GM19452 (cell line): ENCODE data around the gene ASXL3.

Source experiments
- ATAC-seq: cut with Tn5 transposase; IDR thresholded peaks from one replicate; pipeline ENCODE4 v1.9.1; 2021; ENCODE audit not compliant: unreplicated experiment

Gene ASXL3

DNA sequence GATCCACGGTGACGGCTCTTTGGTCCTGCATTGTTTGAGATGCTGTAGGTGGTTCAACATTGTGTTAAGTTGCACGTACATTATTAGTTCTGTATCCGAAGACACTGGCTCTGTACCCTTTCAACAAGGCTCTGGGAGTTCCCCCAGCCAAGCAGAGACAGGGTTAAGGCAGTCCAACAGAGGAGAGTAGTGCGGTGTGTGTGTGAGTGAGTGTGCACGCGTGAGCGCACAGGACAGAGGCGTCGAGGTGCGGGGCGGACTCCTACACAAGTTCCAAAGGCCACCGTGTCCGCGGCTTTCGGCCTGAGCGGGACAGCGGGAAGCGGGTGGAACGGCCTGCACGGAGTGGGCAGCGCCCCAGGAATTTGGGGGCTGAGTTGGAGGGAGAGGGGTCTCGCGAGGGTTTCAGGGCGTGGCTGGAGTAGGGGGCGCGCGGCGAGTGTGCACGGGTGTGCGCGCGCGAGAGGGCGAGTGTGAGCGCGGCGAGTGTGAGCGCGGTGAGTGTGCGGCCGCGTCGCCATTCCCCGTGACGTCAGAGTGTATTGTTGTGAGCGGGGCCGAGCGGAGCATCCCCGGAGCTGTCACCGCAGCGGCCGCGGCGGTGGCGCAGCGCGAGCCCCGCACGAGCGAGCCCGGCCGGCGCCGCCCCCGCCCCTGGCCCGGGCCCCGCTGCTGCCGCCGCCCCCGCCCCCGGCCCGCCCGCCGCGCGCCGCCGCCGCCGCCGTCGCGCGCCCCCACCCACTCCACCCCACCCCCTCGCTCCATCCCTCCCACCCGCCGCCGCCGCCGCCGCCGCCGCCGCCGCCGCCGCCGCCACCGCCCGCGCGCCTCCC lies at the start of gene ASXL3:
Gene ASXL3 (plus strand): TSS at position 535 of the 833 bp plus-strand sequence. CDS start 413 bp downstream, outside the sequence.
- no peak for ATAC-seq

DNA sequence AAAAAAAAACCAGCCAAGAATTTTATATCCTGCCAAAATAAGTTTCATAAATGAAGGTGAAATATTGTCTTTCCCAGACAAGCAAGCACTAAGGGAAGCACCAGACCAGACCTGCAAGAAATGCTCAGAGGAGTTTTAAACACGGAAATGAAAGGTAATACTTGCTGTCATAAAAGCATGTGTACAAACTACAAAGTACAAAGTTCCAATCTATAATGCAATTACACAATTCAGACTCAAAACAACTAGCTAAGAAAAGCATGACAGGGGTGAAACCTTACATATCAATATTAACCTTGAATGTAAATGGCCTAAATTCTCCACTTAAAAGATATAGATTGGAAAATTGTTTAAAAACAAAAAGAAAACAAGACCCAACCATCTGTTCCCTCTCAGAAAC lies 45.0 kb upstream of the ASXL3 start:
- ATAC-seq = no peak

DNA sequence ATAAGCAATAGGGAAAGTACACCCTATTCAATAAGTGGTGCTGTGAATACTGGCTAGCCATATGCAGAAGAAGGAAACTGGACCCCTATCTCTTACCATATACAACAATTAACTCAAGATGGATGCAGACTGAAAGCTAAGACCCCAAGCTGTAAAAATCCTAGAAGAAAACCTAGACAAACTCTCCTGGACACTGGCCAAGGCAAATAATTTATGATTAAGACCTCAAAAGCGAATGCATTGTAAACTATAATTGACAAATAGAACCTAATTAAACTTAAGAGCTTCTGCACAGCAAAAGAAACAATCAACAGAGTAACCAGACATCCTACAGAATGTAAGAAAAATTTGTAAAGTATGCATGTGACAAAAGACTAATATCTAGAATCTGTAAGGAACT lies 41.1 kb upstream of the ASXL3 start:
- no peak for ATAC-seq

DNA sequence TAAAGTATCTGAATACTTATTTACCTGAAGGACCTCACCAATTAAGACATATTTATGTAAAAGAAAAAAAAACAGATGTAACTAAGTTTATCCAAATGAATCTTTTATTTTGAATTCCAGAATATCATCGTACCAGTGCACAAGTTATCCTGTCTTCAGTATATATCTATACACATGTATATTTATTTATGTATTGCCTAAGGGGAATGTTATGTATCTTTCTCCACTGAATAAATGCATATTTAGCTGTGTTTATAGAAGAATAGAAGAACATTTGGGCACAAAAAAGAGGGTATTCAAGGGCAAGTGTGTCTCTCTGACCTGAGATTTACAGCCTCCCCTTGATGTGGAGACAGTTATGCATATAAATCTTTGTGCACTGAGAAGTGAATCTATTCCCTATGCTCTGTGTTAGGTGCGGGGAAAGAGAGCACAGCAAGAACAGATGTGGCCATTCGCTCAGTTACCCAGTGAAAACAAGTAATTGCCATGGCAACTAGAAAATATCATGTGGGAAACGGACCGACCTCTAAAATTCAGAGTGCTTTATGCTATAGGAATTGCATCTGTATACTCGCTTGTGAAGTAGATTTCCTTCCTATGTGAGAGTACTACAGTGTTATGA lies 39.5 kb upstream of the ASXL3 start:
- ATAC-seq = no peak

DNA sequence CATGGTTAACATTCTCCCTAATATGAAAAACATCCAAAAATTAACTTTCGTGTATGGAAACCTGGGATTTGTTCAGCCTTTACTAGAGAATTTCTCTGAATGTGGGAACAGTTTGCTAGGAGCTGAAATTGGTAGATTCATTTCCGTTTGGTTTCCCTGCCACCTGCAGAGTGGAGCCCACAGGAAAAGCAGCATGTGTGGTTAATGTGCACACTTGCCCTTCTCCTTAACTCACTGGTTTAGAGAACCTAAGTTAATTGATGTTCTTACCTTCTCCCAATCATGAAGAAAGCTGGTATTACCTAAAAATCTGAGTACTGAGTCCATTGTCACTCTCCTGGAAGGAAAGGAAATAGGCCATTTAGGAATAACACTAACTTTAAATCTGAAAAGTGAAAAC lies 37.6 kb upstream of the ASXL3 start:
- no peak for ATAC-seq

DNA sequence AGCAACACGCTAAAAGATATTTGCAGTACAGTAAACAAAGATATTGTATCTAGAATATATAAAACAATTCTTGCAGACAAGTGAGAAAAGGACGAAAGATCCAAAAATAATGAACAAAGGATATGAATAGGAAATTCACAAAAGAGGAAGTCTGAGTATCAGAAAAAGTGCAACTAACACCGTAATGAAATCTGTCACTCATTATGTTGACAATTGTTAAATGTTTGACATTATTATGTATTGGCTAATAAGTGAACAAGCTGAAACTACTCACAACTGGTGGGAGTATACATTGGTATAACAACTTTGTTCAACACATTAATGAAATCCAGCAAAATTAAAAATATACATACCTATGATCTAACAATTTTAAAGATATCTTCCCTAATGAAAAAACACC lies 36.7 kb upstream of the ASXL3 start:
- no peak for ATAC-seq

DNA sequence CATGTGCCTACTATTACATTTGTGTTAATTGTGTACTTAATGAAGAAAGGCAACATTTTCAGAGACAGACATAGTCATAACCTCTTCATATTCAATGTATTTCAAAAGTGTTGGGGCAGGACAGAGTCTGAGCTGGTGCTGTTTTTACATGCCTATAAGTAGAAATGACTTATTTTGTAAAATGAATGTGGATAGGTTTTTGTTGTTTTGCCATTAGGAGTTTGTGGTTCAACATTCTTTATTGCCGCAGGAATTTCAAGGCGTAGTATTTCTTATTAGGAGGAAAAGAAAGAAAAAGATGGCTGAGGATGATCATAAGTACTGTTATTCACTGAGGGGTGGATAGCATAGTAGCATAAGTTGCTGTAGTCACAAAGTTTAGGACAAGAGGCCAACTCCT lies 21.2 kb upstream of the ASXL3 start:
- no peak for ATAC-seq

DNA sequence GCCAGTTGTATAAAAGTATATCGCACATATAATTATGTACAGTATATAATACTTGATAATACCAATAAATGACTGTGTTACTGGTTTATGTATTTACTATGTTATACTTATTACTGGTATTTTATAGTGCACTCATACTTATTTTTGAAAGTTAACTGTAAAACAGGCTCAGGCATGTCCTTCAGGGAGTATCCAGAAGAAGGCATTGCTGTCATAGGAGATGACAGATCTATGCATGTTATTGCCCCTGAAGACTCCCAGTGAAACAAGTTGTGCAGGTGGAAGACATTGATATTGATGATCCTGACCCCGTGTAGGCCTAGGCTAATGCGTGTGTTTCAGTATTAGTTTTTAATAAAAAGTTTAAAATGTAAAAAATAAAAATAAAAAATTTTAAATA lies 20.3 kb upstream of the ASXL3 start:
- ATAC-seq = no peak

DNA sequence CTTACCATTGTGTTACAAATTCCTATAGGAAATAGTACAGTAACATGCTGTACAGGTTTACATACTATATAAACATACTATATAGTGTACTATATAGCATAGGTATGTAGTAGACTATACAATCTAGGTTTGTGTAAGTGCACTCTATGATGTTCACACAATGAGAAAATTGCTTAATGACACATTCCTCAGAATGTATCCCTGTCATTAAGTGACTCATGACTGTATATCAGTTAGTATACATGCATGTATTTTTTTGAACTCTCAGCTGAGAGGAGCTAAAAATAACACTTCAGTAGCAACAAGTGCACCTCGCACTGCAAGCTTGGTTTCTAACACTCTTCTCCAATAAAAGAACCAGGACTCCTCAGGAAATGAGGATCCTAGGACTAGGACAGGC lies 19.5 kb upstream of the ASXL3 start:
- ATAC-seq = no peak

DNA sequence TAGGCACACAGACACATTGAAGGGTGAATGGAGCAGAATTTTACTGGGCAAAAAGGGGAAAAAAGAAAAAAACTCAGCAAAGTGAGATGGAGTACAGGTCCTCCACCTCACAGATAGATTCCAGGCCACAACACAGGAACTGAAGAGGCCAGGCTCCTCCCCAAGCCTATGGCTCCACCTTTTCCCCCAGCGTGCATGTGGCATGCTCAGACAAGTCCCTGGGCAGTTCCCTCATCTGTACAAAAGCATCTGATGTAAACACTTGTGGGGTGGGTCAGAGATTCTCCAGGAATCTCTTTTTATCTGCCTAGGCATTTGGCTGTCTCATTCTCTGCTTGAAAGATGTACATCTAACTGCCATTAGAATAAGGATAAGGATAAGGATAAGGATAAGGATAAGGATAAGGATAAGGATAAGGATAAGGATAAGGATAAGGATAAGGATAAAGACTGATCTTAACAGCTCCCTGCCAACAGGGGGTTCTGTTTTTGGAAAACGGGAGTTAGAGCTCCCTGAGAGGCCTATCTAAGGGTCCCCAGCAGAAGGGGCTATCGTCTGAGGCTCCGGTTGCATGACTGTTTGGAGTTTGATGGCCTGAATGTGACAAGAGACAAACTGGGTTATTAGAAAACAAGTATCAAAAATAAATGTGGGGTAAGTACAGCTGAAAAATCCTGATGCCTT lies 17.2 kb upstream of the ASXL3 start:
- peak; percentile 58 for ATAC-seq

DNA sequence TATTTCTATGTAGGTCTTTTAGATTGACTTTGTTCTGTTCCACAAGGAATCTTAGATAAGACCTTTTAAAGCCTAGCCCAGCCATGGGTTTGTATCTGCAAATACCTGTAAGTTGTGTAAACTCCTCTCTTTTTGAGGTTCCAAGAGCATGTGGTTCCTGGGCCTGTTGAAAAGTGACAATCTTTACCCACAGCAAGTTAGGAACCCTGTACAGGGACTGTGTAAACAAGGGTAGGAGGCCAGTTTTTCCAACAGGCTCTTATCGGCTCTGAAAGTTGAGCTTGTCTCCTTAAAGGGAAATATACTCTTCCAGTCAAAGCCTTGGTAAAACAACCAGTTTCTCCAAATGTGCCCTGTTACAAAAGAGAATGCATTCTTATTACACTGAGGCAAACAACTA lies 15.3 kb upstream of the ASXL3 start:
- no peak for ATAC-seq

DNA sequence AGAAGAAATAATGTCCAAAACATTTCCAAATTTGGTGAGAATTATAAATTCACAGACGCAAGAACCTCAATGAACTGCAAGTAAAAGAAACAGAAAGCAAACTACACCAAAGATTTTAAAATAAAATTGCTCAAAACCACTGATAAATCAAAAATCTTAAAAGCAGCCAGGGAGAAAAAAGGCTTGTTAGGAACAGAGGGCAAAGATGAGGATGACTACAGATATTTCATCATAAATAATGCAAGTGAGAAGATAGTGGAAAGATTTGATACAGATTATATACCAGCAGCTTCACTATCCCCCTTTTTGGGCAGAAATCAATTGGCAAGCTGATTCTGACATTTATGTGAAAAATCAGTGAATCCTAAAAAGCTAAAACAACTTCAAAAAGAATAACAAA lies 10.3 kb upstream of the ASXL3 start:
- ATAC-seq = no peak

DNA sequence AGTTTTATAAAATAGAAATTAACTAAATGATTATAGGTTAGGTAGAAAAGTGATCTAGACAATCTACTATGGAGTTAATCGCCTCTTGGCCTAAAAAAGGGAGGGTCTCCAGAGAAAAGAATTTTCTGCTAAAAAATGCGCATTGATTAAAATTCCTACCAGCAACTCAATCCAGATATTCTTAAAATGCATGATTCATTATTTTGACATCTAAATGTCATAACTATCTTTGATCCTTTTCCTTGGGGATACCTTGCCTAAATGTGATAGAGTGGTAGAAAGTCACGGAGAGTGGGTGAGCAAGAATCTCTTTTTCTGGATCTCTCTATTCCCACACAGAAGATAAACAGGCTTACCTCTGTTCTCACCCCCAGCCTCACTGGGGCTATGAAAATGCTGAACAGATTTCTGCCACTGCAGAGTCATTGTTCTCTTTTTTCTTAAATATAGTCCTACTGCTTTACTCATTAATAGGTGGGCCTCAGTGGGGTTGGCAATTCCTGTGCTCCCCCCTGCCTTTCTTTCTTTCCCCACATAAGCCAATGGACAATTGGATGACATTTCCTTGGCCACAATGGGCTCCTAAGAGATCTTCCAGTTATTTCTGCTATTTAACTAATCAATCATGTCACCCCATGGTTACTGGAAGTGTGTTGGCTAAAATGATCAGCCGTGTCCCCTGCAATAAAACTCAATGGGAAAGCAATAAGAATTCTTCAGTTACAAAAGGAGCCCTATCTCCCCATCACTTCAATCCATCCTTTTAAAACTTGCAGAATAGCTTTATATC lies 5.8 kb upstream of the ASXL3 start:
- ATAC-seq = no peak

DNA sequence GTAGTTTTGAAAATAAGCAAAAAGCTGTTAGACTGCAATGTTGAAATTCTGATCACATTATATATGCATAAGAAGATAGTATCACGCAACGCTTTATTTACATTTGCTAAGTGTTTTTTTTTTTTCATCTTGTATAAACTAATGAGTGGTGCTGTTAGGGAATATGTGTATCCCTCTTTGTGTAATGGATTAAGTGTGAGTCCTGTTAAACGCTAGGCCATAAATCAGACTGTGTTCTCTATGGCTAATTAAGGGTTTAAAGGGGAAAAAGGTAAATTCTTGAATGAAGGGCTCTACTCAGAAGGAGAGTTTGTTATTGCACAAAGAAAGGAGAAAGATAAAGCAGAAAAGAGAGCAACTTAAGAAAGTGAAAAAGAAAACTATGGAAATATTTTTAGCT lies 4.8 kb upstream of the ASXL3 start:
- no peak for ATAC-seq

DNA sequence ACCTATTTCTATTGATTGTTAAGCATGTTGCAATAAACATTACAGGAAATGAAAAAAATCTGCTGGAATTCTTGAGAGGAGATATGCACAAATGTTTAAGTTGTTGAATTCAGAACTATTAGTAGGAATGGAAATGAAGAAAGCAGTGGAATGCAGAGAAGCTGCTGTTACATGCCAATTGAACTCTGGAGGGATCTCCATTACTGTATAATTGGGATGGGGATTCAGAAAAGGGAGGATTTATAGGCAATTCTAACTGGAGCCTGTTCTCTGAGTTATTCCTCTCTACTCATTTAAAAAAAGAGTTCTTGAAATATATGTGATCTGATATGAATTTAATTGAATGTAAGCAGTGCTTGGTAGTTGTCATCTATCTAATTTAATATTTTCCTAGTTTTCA lies 2.6 kb upstream of the ASXL3 start:
- ATAC-seq = no peak

DNA sequence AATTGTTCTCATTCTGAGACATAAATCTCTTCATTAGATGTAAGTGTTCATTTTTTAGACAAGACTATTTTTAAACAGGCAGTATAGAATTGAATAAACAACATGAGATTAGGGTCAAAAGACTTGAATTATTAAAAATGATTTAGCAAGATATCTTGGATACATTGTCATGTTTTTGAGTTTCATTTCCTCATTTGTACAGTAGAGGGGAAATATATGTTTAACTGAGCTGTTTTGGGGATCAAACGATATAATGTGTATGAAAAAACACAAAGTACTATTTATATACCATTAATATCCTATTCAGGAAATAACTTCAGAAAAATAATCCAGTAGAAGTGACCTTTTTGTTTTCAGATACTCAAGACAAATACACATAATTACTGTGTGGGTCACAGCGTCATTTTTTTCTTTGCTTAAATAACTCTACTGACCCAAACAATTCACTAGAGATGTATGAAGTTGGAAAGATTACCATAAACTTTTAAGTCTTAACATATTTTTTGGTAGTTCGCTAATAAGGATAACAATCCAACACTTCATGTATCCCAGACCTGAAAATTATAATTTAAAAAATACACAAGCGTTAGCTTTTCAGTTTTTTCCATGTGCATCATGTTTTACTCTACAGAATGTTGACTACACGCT lies 896 bp upstream of the ASXL3 start:
- ATAC-seq = no peak

DNA sequence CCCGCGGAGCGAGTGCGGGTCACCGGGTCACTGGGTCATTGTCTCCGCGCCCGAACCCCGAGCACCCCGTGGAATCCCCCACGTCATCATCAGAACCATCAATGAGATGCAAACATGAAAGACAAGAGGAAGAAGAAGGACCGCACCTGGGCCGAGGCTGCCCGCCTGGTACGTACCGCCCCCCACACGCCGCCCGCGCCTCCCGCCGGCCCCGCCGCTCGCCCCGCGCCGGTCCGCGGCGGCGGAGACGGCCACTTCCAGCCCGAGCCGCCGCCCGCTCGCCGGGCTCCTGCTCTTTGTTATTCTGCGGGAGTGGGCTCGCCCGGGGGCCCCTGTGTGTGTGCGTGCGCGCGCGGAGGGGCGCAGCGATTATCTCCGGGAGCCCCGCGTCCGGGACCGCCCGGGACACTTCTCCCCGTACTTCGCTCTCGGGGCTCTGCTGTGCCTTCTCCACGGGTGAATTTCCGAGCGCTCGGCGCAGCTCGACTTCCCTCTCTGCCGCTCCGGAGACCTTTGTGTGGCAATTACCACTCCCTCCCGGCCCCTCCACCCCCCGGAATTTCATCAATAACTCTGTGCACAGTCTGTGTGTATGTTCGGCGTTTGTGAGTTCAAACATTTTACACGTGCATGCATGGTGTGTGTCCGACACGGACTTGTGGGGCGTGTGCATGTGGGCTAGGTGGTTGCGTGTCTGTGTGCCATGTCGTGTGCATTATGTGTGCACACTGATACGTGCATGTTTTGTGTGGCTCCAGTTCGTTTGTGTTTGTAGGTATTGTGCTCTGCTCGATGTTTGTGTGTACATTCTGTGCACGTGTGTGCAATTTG lies 714 bp downstream of the ASXL3 start:
- no peak for ATAC-seq

DNA sequence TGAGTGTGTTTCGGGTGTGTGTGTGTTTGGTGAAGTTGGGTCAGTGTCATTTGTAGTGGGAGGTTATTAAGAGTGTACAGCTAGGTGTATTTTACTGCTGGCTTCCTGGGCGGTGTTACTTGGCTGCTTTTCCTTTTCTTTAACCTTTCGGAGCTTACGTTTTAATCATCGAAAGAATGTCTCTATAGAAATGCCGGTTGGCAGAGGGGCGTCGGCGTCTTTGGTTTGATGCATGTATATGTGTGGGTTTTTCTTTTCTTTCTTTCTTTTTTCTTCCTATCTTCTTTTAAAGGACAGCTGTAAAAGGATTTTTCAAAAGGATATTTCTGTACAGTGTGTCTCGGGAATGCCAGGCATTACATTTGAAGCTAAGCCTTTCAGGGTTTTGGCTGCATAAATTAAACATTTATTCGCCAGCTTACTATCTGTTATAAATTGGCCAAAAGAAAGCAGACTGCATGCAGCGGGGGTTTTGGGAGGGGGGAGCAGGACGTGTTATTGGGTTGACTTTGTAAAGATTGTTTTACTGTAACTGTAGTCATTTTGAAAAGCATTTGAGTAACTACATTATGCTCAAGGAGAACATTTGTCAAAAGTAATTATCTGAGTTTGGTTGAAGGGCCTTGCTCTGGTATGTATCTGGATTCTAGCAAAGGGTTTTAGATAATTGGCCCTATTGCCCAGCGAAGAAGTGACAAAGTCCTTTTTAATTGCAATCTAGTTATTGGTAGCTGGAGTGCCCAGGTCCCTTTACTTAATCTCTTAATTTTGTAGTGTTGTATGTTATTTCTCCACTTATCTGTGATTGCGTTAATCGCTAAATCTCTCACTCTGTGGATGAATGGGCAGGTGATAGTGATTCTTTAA lies 1.6 kb downstream of the ASXL3 start:
- ATAC-seq = no peak

DNA sequence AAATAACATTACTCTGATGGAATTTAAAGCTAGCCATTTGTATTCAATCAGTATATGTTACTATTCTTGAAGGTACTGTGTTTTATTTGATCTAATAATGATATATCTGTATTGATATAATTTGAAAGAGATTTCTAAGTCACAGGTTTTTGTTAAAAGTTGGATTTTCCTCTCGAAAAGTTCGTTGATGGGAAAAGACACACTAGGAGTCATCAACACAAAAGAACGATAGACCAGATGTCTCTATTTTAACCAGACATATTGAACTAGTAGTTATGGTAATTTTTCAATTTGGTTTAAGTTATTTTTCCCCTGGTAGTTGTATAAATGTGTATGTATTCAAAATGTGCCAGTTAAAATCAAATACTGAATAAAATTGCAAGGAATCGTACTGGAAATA lies 2.5 kb downstream of the ASXL3 start:
- ATAC-seq = no peak
